K562 (cell line): ENCODE measurements around the gene TMEM108.

Experiments used
- CTCF ChIP-seq, 3 experiments: IDR thresholded peaks in 2 of 3; conservative IDR thresholded peaks in 1 of 3; 2 replicates each; pipeline ENCODE4 v1.5.1; 2011 to 2012; ENCODE audit warnings: low read length in 3 of 3, mild to moderate bottlenecking in 3 of 3, control low read depth in 2 of 3, improper control_type of control experiment in 1 of 3, inconsistent platforms in 1 of 3, low read depth in 1 of 3, mixed read lengths in 1 of 3, moderate library complexity in 1 of 3; ENCODE audit not compliant: insufficient read depth in 2 of 3
- FOXK1 ChIP-seq: sonication (generic); formaldehyde crosslinking; IDR thresholded peaks from 2 replicates; pipeline ENCODE4 v1.8.0; 2022; ENCODE audit warnings: missing genetic modification reagents, mild to moderate bottlenecking, borderline replicate concordance
- HNRNPUL1 ChIP-seq: fragments of 200-400 bp; formaldehyde crosslinking; IDR thresholded peaks from 2 replicates; pipeline ENCODE4 v1.6.1; 2017; ENCODE audit warnings: low read length
- RAD21 ChIP-seq, 2 experiments: fragments of 250-450 bp in 1 of 2; fragments of 450-650 bp in 1 of 2; sonication (Bioruptor Pico) in 1 of 2; formaldehyde crosslinking in 1 of 2; IDR thresholded peaks in 1 of 2; conservative IDR thresholded peaks in 1 of 2; 2 replicates each; pipeline versions ENCODE4 v1.4.0 to v1.8.0; 2020 to 2022; ENCODE audit warnings: mild to moderate bottlenecking in 2 of 2, moderate library complexity in 1 of 2
- RBFOX2 ChIP-seq: fragments of 200-400 bp; formaldehyde crosslinking; IDR thresholded peaks from 2 replicates; pipeline ENCODE4 v1.6.1; 2017; ENCODE audit warnings: low read depth, mild to moderate bottlenecking, low read length, moderate library complexity
- THAP12 ChIP-seq: fragments of 250-450 bp; sonication (Bioruptor Pico); IDR thresholded peaks from 2 replicates; pipeline ENCODE4 v1.9.0; 2021; ENCODE audit warnings: mild to moderate bottlenecking, inconsistent platforms
- TRIM24 ChIP-seq, 2 experiments: fragments of 450-650 bp; IDR thresholded peaks; 2 replicates each; pipeline ENCODE4 v1.6.1; 2016
- TF ChIP-seq, protein P1 (sequence below), 2 experiments: fragments of 450-650 bp in 1 of 2; IDR thresholded peaks; 2 replicates each; pipeline ENCODE4 v1.6.1; 2011 to 2017; ENCODE audit warnings: low read depth in 2 of 2, antibody characterized with exemption in 1 of 2, borderline replicate concordance in 1 of 2, low read length in 1 of 2, mild to moderate bottlenecking in 1 of 2, mixed read lengths in 1 of 2; ENCODE audit not compliant: control insufficient read depth in 1 of 2

GRCh38 chr3:133130168-133130567 is 92.0 kb downstream of the TMEM108 start:
- TF ChIP-seq, protein P1, sequence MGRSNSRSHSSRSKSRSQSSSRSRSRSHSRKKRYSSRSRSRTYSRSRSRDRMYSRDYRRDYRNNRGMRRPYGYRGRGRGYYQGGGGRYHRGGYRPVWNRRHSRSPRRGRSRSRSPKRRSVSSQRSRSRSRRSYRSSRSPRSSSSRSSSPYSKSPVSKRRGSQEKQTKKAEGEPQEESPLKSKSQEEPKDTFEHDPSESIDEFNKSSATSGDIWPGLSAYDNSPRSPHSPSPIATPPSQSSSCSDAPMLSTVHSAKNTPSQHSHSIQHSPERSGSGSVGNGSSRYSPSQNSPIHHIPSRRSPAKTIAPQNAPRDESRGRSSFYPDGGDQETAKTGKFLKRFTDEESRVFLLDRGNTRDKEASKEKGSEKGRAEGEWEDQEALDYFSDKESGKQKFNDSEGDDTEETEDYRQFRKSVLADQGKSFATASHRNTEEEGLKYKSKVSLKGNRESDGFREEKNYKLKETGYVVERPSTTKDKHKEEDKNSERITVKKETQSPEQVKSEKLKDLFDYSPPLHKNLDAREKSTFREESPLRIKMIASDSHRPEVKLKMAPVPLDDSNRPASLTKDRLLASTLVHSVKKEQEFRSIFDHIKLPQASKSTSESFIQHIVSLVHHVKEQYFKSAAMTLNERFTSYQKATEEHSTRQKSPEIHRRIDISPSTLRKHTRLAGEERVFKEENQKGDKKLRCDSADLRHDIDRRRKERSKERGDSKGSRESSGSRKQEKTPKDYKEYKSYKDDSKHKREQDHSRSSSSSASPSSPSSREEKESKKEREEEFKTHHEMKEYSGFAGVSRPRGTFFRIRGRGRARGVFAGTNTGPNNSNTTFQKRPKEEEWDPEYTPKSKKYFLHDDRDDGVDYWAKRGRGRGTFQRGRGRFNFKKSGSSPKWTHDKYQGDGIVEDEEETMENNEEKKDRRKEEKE (IDR thresholded peaks at IDR 0.05; ENCODE audit: borderline replicate concordance in 1 of 2, control insufficient read depth in 1 of 2, low read depth in 2 of 2, low read length in 1 of 2) = no peak
- TF ChIP-seq RAD21 (CRISPR knock-in tag; conservative IDR thresholded peaks at IDR 0.05 in 1 of 2, IDR thresholded peaks at IDR 0.05 in 1 of 2) (no peak), FOXK1 (no peak), TRIM24 (IDR thresholded peaks at IDR 0.05) (no peak), RBFOX2 (no peak), THAP12 (CRISPR knock-in tag) (no peak), CTCF (IDR thresholded peaks at IDR 0.05 in 2 of 3, conservative IDR thresholded peaks at IDR 0.05 in 1 of 3; ENCODE audit: insufficient read depth in 2 of 3, low read depth in 1 of 3, low read length in 3 of 3) (no peak), HNRNPUL1 (no peak)
